Measurements from ENCODE around the gene AMBP. TPM values are rescaled to one million over a fixed set of nuclear protein-coding genes. Genes with fewer than 3 reads are reported as not detected.
"Not testable (repeated sequence)": the region's sequence is repeated elsewhere in the genome, so short reads cannot be mapped to it uniquely, and the experiment has no call there.

The AMBP gene
- total RNA-seq, 1 experiment from 2014 or later: 19.8 TPM

DNA sequence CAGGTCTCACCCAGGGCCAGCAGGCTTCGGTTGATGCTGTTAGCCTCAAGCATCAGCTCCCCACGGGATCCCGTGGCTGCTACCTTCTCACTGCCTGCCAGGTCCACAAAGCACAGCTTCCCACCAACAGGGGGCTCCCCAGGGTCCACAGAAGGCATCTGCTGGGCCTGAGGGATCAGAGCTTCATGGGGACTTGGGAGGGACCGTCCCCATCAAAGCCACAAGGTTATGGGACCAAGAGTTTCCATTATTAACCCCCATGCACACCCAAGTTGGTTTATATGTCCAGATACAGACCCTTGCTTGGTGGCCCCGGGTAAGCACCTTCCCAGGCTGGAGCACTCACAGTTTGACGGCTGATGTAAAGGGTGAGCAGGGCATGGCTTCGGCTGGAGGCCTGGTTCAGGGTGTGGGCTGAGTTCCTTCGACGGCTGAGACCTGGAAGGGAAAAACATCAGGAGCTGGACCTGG, 18.0 kb upstream of the AMBP start:
- DNase-seq (ENCODE audit: low read depth): no peak
- in situ Hi-C loops (cut with HindIII; ENCODE audit: low pct_unique_long_range_greater_than_20kb, low sequenced_read_pairs): no loop called here

DNA sequence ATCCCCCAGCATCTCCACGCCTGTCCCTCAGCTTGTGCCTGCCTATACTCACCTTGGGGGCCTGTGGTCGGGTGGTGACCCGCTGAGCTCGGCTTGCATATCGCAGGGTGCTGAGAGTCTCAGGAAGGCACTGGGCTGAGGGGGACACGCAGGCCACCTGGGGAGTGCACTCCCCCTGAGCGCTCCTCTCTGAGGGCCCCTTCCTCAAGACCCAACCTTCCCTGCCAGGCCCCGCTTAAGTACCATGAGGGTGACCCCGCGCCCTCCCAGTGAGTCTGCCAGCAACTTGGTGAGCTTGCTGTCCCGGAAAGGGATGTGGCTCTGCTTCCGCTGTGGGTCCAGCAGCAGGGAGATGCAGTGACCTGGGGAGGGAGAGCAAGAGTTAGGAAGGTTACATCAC, 16.9 kb upstream of the AMBP start:
- in situ Hi-C loops (cut with HindIII; ENCODE audit: low pct_unique_long_range_greater_than_20kb, low sequenced_read_pairs): no loop called here
- DNase-seq (ENCODE audit: low read depth): no peak

DNA sequence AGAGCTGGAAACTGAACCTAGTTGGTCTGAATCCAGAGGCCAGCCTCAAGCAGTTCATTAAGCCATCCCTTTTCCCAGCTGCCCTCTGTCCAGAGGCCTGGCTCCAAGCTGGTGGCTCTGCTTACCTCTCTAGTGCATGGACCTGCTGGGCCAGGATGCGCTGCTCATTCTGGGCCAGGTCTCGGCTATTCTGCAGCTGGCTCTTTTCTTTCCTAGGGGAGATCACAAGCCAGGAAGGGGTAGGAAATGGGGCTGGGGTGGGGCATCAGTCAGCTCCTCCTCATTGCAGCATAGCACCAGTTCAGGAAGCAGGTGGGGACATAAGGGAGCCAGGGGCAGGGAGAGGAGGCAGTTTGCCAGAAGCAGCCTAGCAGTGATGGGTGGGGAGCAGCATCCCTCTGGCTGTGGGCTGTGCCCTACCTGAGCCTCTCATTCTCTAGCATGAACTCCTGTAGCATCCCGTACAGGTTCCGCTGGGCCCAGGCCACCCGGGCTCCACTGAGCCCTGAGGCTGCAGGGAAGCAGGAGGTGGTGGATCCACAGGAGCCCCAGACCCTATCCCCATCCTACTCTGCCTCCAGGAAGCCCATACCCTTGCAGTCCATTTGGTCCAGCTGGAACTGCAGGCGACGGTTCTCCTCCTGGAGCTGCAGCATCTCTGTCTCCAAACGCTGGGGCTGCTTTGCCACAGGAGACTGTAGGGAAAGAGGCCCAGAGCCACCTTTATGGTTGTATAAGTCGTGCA, 15.8 kb upstream of the AMBP start:
- in situ Hi-C loops (cut with HindIII; ENCODE audit: low pct_unique_long_range_greater_than_20kb, low sequenced_read_pairs): no loop called here
- DNase-seq (ENCODE audit: low read depth): no peak

DNA sequence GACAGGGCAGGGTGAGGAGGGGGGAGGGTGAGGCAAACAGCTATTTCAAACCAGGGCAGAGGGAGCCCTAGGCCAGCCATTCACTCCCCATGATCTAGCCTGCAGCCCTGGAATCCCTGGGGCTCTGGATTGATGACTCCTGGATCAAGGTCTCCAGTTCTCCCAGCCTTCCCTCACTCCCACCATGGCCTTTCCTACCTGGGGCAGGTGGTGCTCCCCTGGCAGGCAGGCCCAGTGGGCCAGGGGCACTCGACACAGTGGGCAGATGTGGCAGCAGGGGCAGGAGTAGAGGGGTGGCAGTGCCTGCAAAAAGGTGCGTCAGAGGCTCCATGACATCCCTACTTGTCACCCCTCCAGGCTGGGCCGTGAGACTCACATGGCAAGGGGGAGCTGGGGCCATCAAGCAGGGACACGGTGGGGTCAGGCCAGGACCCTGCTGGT, 15.0 kb upstream of the AMBP start:
- in situ Hi-C loops (cut with HindIII; ENCODE audit: low pct_unique_long_range_greater_than_20kb, low sequenced_read_pairs): no loop called here
- no peak for DNase-seq (ENCODE audit: low read depth)

DNA sequence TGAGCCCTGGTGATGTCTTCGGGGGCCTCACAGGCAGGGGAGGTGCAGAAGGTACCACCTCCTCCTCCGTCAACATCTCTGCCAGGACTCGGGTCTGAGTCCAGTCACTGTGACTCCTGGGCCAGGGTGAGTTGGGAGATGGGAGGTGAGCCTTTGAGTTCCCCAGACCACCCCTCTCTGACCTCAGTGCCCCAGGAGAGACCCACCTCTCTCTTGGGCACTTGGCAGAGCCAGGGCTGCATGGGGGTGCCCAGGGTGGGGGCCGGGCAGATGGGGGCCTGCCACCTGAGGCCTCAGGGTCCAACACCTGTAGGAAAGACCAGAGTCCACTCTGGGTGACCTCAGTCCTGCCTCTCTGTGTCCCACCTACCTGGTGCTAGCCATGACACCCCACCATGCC, 14.2 kb upstream of the AMBP start:
- in situ Hi-C loops (cut with HindIII; ENCODE audit: low pct_unique_long_range_greater_than_20kb, low sequenced_read_pairs): no loop called here

DNA sequence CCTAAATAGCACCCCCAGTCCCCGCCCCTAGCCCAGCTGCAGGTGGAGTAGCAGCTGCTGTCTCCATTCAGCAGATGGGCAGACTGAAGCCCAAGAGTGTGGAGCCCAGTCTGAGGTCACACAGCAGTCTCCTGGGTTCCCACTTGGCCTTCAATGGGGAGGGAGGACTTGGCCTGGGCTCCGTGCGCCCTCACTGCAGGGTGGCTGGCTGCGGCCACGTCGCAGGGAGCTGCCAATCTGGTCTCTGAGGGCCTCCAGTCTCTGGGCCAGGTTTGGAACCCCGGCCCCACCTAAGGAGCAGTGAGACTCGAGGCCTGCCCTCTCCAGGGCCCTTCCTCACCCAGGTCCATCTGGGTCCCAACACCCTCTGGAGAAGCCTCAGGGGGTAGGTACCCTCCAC, 13.6 kb upstream of the AMBP start:
- DNase-seq (ENCODE audit: low read depth): no peak
- in situ Hi-C loops (cut with HindIII; ENCODE audit: low pct_unique_long_range_greater_than_20kb, low sequenced_read_pairs): no loop called here

More for the DNA sequence above, 14.2 kb upstream of the AMBP start:
- DNase-seq (ENCODE audit: low read depth): no peak

DNA sequence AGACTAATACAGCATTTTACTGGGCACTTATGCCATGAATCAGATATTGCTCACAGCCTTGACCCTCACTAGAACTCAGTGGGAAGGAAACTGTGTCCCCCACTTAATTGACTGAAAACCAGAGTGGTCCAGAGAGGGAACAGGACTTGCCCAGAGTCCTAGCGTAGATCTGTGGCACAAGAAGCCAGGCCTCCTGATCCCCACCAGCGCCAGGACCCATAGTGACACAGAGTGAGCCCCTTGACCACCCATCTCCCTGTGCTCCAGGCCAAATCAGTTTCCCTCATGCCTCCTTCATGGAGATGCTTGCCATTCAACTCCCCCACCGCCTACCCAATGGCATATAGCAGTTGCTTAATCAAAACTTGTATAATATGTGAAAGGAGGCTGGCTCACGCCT, 12.7 kb upstream of the AMBP start:
- in situ Hi-C loops (cut with HindIII; ENCODE audit: low pct_unique_long_range_greater_than_20kb, low sequenced_read_pairs): no loop called here
- no peak for DNase-seq (ENCODE audit: low read depth)

DNA sequence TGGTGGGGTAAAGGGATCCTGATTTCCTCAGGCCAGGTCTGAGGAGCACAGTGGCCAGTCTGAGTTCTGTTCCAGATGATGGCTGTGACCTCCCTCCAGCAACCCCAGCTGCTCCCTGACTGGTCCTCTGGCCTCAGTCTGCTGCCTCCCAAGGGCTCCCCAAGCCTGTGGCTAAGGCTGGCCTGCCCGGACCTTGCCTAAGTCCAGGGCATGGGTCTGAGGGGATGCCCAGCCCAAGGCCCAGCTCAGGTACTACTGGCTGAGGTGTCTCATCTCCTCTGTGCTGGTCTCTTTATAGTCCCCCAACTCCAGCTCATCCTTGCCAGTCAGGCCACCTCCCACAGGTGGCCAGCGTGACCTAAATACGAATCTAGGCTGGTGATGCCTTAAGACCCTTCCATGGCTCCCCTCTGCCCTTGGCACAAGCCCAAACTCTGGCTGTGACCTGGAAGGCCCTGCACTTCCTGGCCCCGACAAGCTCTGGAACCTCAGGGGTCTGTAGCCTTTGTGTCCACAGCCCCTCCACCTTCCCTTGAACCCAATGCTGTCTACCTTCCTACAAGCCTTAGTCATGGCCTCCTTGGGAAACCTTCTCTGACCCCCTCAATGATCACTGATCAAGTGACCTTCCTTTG, 11.2 kb upstream of the AMBP start:
- no peak for DNase-seq (ENCODE audit: low read depth)
- in situ Hi-C loops (cut with HindIII; ENCODE audit: low pct_unique_long_range_greater_than_20kb, low sequenced_read_pairs): no loop called here

DNA sequence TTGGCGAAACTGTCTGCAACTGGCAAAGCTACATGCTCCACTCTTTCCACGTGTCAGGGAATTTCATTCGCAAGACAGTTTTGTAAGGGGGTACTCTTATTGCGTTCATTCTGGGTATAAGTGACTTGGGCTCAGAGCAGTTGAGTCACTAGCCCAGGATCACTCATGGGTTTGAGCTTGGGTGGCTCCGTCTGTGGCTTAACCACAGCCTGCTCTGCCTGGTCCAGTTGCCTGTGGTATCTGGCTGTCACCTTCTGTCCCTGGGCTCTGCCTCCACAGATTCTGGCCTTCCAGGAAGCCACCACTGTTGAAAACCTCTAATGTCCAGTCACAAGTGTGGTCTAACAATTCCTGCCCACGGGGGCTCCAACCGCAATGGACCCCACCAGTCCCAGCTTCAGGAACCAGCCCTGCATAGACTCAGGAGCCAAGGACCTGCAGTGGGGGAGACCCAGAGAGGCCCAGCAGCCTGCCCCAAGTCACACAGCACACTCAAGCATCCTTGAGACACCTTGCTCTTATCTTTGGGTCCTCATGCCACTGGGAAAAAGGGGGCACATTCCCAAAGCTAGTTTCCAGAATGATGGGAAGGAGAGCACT, 10.6 kb upstream of the AMBP start:
- DNase-seq (ENCODE audit: low read depth): no peak
- in situ Hi-C loops (cut with HindIII; ENCODE audit: low pct_unique_long_range_greater_than_20kb, low sequenced_read_pairs): no loop called here

DNA sequence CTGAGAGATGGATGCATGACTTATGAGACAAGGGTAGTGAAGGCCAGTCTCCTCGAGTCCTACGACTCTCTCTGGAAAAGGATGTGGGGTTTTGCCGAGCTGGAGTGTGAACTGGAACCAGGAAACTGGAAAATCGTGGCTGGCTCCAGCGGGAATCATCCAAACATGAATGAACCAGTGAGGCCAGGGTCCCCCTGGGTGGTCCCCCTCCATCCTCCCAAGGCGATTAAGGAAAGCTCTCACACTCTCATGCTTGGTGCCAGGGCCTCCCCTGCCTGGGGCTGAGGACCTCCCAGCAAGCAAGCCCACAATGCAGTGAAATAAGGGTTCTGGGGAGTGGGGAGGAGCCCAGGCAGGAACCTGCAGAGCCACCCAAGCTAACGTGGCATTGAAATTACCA, 9.6 kb upstream of the AMBP start:
- DNase-seq (ENCODE audit: low read depth): no peak
- in situ Hi-C loops (cut with HindIII; ENCODE audit: low pct_unique_long_range_greater_than_20kb, low sequenced_read_pairs): no loop called here

DNA sequence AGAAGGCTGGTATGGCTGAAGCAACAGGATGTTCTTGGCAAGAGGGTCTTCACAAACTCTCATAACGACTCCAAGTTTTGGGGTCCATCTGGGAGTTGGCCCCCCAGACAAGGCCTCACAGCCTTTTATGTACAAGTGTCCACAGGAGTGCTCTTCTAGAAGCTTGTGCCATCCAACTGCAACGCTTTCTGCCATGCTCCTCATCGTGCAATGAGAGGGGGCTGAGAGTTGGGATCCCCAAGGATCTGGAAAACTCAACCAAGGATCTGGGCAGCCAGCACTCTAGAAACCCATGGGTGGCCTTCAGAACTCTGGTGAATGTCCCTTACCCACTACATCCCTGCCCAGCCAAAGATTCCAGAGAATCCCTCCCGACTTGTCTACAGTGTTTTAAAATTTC, 8.5 kb upstream of the AMBP start:
- in situ Hi-C loops (cut with HindIII; ENCODE audit: low pct_unique_long_range_greater_than_20kb, low sequenced_read_pairs): no loop called here
- DNase-seq (ENCODE audit: low read depth): no peak

DNA sequence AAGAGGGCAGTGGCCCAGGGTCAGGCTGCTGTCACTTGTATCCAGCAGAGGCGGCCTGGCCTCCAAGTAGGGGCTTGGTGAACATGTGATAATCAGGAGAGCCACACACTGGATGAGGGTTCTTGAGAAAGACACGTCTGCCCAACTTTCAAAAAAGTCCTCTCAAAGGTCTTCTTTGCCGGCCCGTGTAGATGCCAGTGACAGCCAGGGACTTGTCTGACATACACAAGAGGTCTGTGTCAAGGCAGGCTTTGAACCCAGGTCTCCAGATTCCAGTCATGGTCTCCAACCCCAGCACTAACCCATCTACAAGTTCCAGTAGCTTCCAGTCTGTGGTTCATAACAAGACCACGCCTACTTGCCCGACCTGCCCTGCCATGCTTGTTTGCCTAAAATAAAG, 7.9 kb upstream of the AMBP start:
- in situ Hi-C loops (cut with HindIII; ENCODE audit: low pct_unique_long_range_greater_than_20kb, low sequenced_read_pairs): no loop called here
- no peak for DNase-seq (ENCODE audit: low read depth)

DNA sequence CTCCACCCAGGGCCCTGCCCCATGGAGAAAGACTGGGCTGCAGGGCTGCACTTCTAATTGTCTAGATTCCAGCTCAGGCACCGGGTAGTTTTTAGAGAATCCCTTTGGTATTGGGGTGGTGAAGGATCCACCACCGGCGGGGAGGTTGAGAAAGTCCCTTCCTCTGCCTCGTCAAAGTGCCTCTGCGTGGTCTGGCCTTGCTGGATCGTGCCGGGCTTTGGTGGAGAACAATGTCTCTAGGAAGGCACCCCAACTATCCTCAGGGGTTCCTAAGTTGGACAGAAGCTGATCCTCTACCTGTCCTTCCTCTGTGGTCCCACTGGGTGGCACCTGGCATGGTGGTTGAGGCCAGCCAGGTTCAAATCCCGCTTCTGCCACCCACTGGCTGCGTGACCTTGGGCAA, 7.3 kb upstream of the AMBP start:
- DNase-seq (ENCODE audit: low read depth): no peak
- in situ Hi-C loops (cut with HindIII; ENCODE audit: low pct_unique_long_range_greater_than_20kb, low sequenced_read_pairs): no loop called here

DNA sequence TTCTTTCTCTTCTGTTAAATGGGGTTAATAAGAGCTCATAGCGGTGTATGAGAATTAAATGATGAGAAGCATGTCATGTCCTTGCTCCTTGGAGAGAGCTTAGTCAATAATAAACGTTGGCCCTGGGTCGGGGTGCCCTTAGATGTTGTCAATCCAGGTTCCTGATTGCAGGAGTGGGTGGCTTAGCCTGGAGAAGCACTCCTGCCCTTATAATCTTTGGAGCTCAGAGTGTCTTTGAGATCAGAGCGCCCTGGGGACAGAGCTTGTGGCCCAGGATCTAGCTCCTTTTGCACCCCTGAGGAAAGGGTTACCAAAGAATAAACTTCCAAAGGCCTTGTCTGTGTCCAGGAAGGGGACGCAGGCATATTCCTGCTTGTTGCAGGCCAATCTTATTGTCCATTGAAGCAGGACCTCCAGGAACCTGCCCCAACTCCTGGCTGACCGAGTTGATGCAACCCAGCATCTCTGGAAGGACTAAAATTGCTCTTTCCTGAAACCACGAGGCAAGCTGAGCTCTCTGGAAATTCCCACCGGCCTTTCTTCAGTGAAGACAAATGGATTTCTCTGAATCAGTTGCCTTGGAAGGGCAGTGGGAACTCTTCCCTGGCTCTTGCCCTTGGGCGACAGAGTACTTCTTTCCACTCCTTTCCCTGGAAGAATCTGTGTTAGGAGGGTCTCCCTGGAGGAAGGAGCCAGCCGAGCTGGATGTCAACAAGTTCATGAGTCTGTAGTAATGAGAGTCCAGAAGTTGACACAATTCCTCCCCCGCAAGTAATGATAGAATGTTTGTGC, 6.4 kb upstream of the AMBP start:
- no peak for DNase-seq (ENCODE audit: low read depth)
- in situ Hi-C loops (cut with HindIII; ENCODE audit: low pct_unique_long_range_greater_than_20kb, low sequenced_read_pairs): no loop called here

DNA sequence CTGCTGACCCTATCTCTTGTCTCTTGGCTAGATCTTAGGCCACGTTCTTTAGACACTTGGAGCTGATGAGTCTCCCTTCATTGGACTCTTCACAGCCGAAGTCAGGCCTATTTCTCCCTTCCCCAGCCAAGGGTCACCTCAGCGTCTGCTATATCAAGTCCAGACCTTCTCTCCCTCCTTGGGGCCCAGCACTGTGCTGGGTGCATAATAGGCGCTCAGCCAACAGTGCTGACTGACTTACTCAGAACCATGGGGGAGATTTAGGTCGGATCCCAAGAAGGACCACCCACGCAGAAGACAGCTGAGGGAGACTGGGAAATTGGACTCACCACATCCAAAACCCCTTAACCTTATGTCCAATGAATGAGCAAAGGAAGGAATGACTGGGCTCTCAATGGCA, 5.6 kb upstream of the AMBP start:
- no peak for DNase-seq (ENCODE audit: low read depth)
- in situ Hi-C loops (cut with HindIII; ENCODE audit: low pct_unique_long_range_greater_than_20kb, low sequenced_read_pairs): no loop called here

DNA sequence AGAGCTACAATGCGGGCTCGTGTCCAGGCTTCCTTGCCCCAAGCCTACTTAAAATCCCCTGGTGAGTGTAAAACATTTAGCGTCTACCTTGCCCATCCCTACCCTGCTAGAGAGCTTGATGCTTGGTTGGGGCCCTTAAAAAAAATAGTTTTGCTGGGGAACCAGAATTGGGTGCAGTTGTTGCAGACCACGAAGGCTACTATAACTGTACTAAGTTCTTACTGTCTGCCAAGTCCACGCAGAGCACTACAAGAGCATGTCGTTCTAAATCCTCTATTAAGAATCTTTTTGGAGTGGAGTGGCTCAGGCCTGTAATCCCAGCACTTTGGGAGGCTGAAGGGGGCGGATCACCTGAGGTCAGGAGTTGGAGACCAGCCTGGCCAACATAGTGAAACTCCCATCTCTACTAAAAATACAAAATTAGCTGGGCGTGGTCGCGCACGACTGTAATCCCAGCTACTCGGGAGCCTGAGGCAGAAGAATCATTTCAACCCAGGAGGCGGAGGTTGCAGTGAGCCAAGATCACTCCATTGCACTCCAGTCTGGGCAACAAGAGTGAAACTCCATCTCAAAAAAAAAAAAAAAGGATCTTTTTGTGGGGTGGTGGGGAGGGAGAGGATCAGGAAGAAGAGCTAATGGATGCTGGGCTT, 4.8 kb upstream of the AMBP start:
- DNase-seq (ENCODE audit: low read depth); in situ Hi-C loops (cut with HindIII; ENCODE audit: low pct_unique_long_range_greater_than_20kb, low sequenced_read_pairs): not testable (repeated sequence)

DNA sequence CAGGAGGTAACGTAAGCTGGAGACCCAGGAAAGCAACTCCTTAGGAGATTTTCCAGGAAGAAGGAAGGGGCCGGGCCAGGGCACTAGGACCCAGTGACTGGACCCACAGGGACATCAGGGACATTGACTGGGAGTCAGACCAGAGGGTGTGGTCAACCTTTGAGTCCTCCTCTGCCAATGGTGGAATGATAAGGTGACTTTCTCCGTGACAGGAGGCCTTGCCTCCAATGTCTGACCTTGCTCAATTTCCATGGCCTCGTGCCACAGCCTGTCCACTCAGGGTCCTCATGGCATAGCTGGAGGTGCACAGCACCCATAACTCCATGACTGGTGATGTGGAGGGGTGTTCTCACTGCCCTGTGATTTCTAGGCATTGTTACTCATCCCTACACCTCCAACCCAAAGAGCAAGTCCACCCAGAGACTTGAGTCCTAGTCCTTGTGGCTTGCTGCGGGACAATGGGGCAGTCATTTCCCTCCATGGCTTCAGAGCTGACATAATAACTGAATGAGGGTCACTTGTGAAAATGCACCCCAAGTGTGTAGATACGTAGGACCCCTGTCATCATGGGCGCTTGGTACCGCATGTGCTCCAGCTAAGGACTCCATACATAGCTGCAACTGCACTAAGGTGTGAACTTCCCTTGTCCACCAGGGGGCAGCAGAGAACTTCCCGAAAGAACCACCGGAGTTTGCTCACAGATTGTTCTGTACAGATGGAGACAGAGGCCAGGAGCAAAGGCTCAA, 4.1 kb upstream of the AMBP start:
- in situ Hi-C loops (cut with HindIII; ENCODE audit: low pct_unique_long_range_greater_than_20kb, low sequenced_read_pairs): no loop called here
- peak; percentile 79 for DNase-seq (ENCODE audit: low read depth)

All from Caki2 (cell line).